OCI-LY7 (cell line): ENCODE data around the gene MFAP2.
"Not testable (repeated sequence)": the region's sequence is repeated elsewhere in the genome, so short reads cannot be mapped to it uniquely, and the experiment has no call there.

Source experiments
- CTCF ChIP-seq: fragments of 200-600 bp; sonication (generic); conservative IDR thresholded peaks from 2 replicates; pipeline ENCODE4 v1.5.1; 2014; ENCODE audit warnings: mild to moderate bottlenecking, antibody characterized with exemption, low read length, moderate library complexity, mixed read lengths
- EZH2phosphoT487 ChIP-seq: fragments of 200-600 bp; sonication (generic); IDR thresholded peaks from 2 replicates; pipeline ENCODE4 v1.6.1; 2018; ENCODE audit warnings: low read depth, borderline replicate concordance, mild to moderate bottlenecking, mixed run types, antibody characterized with exemption, low read length, moderate library complexity, mixed read lengths

GRCh38 chr1:16964169-16964568 lies 16.3 kb downstream of the MFAP2 start:
- TF ChIP-seq CTCF, EZH2phosphoT487: not testable (repeated sequence)
